Dermis blood vessel endothelial cell (primary cell): Measurements from ENCODE around the gene PCDH11X. TPM values are rescaled to one million over a fixed set of nuclear protein-coding genes. Genes with fewer than 3 reads are reported as not detected.
"Not testable (repeated sequence)": the region's sequence is repeated elsewhere in the genome, so short reads cannot be mapped to it uniquely, and the experiment has no call there.

Experiments
- DNase-seq: peaks from one replicate; pipeline ENCODE4 v3.0.0; 2010
- total RNA-seq: library from RNA; depleted of rRNA; stranded (reverse); fragments of >200 nt; gene quantifications from 2 replicates; pipeline ENCODE4 v1.2.3, GENCODE V29; 2014

The PCDH11X gene
- total RNA-seq: not detected in 2 replicates

GRCh38 chrX:91779135-91779534 lies at the start of gene PCDH11X:
PCDH11X (plus strand) TSS chrX:91779375; CDS start chrX:91835505, 56,130 bp downstream.
- DNase-seq: not testable (repeated sequence)

GRCh38 chrX:91747446-91747845 lies 31.7 kb upstream of the PCDH11X start:
- DNase-seq: not testable (repeated sequence)

- not testable (repeated sequence) for DNase-seq
Observed at GRCh38 chrX:91753022-91753421, 26.2 kb upstream of the PCDH11X start.

GRCh38 chrX:91770619-91771488 lies 8.3 kb upstream of the PCDH11X start:
- not testable (repeated sequence) for DNase-seq

GRCh38 chrX:91773943-91774342 lies 5.2 kb upstream of the PCDH11X start:
- DNase-seq: not testable (repeated sequence)

- not testable (repeated sequence) for DNase-seq
Observed at GRCh38 chrX:91780008-91780407, 833 bp downstream of the PCDH11X start.

- DNase-seq: not testable (repeated sequence)
Observed at GRCh38 chrX:91780698-91781097, 1.5 kb downstream of the PCDH11X start.

- not testable (repeated sequence) for DNase-seq
Observed at GRCh38 chrX:91781553-91782298, 2.6 kb downstream of the PCDH11X start.

GRCh38 chrX:91782825-91783224 lies 3.6 kb downstream of the PCDH11X start:
- not testable (repeated sequence) for DNase-seq

GRCh38 chrX:91817537-91817936 lies 38.4 kb downstream of the PCDH11X start:
- DNase-seq: not testable (repeated sequence)

GRCh38 chrX:91825321-91825720 lies 46.1 kb downstream of the PCDH11X start:
- DNase-seq: not testable (repeated sequence)
